Measurements from ENCODE around the gene TTC27. TPM values are rescaled to one million over a fixed set of nuclear protein-coding genes. Genes with fewer than 3 reads are reported as not detected.

Gene TTC27
- total and polyA plus RNA-seq, 2 of the 13 experiments (the other 11 are each of a cell fraction or from before 2014, with no cell fraction given) = 26.7 to 44.7 TPM

- intact Hi-C loops (cut with micrococcal nuclease; ENCODE audit: unreplicated experiment) (no loop called here), in situ Hi-C loops (cut with HindIII; ENCODE audit: extremely low pct_ligation_motif_present, low pct_unique_long_range_greater_than_20kb) (no loop called here)
- Histone ChIP-seq H3K4me2 (ENCODE audit: low read depth, low read length) (no peak overlapping the region), H3K79me2 (ENCODE audit: insufficient read depth, low read length) (no peaks in the 10 kb centered on the region), H2AFZ (ENCODE audit: low read length) (no peak overlapping the region), H3K4me1 (ENCODE audit: insufficient read depth, low read length) (peaks cover 8% of the 10 kb centered on the region), H3K27me3 (ENCODE audit: control insufficient read depth in 1 of 2, insufficient read depth in 2 of 2, low read length in 2 of 2) (no peaks in the 10 kb centered on the region), H3K36me3 (replicated peaks in 1 of 2; ENCODE audit: control insufficient read depth in 1 of 2, insufficient read depth in 2 of 2, low read length in 2 of 2) (peaks cover 0 to 2% of the 10 kb centered on the region in 2 experiments; a peak in 3 of 5 replicates), H3K27ac (ENCODE audit: extremely low read length, insufficient read depth, low read length) (no peak overlapping the region), H3K4me3 (replicated peaks in 1 of 3; ENCODE audit: insufficient read depth in 1 of 3, low read depth in 2 of 3, low read length in 3 of 3) (no peak overlapping the region), H4K20me1 (ENCODE audit: insufficient read depth, low read length) (no peaks in the 10 kb centered on the region), H3K9ac (ENCODE audit: insufficient read depth, low read depth, low read length) (no peak overlapping the region), H3K9me3 (ENCODE audit: low read length) (no peaks in the 10 kb centered on the region)
- WGBS (ENCODE audit: low lambda C conversion rate) = over 99% methylated on average over 4 of the region's 4 CpGs
- TF ChIP-seq SKI (IDR thresholded peaks at IDR 0.05; ENCODE audit: partially characterized antibody) (no peak), ARNTL (CRISPR knock-in tag; IDR thresholded peaks at IDR 0.05) (no peak), SOX5 (CRISPR knock-in tag; IDR thresholded peaks at IDR 0.05; ENCODE audit: borderline replicate concordance) (no peak), PHF21A (CRISPR knock-in tag; IDR thresholded peaks at IDR 0.05) (no peak), EEA1 (CRISPR knock-in tag; IDR thresholded peaks at IDR 0.05; ENCODE audit: borderline replicate concordance) (no peak), ZNF597 (CRISPR knock-in tag; IDR thresholded peaks at IDR 0.05) (no peak), ZSCAN31 (CRISPR knock-in tag; IDR thresholded peaks at IDR 0.05; ENCODE audit: low read depth) (no peak), ZXDC (CRISPR knock-in tag; IDR thresholded peaks at IDR 0.05) (no peak), NR2F1 (CRISPR knock-in tag; IDR thresholded peaks at IDR 0.05) (no peak), ZNF782 (CRISPR knock-in tag; IDR thresholded peaks at IDR 0.05; ENCODE audit: borderline replicate concordance) (no peak), ZFAT (CRISPR knock-in tag; conservative IDR thresholded peaks at IDR 0.05) (no peak), CAMTA2 (CRISPR knock-in tag; IDR thresholded peaks at IDR 0.05; ENCODE audit: borderline replicate concordance) (no peak), NFATC3 (CRISPR knock-in tag; IDR thresholded peaks at IDR 0.05) (no peak), RELA (CRISPR knock-in tag; IDR thresholded peaks at IDR 0.05) (no peak), SCMH1 (CRISPR knock-in tag; IDR thresholded peaks at IDR 0.05; ENCODE audit: borderline replicate concordance) (no peak)
- TF ChIP-seq, protein P1, sequence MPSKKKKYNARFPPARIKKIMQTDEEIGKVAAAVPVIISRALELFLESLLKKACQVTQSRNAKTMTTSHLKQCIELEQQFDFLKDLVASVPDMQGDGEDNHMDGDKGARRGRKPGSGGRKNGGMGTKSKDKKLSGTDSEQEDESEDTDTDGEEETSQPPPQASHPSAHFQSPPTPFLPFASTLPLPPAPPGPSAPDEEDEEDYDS (CRISPR knock-in tag; IDR thresholded peaks at IDR 0.05) = no peak
- TF ChIP-seq, protein P2, sequence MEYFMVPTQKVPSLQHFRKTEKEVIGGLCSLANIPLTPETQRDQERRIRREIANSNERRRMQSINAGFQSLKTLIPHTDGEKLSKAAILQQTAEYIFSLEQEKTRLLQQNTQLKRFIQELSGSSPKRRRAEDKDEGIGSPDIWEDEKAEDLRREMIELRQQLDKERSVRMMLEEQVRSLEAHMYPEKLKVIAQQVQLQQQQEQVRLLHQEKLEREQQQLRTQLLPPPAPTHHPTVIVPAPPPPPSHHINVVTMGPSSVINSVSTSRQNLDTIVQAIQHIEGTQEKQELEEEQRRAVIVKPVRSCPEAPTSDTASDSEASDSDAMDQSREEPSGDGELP (IDR thresholded peaks at IDR 0.05; ENCODE audit: borderline replicate concordance, low read depth) = no peak
- DNase-seq (ENCODE audit: low spot score) = no peak
- ChIA-PET CTCF (ENCODE audit: low intra/inter-chr PET ratio, low total read pairs) (no interaction called here), POLR2A (no interaction called here)
- ATAC-seq = no peak
- no TSS peak for BruUV-seq (replicated peaks)
- no peak for FAIRE-seq
Measured at GRCh38 chr2:32715391-32715841, 87.6 kb downstream of the TTC27 start.

Data from HepG2 (cell line).